GM12801 (cell line): ENCODE measurements around the gene GRK1.

Experiments
- CTCF ChIP-seq: IDR thresholded peaks from one replicate; pipeline ENCODE4 v1.5.1; 2011; ENCODE audit warnings: control low read depth; ENCODE audit not compliant: insufficient read length; ENCODE audit errors: extremely low read depth

GRK1 gene

GRCh38 chr13:113658836-113659235 is 8.2 kb upstream of the GRK1 start:
- no peak for TF ChIP-seq CTCF

- no peak for TF ChIP-seq CTCF
Observed at GRCh38 chr13:113659337-113659736, 7.7 kb upstream of the GRK1 start.

GRCh38 chr13:113660066-113660465 is 7.0 kb upstream of the GRK1 start:
- no peak for TF ChIP-seq CTCF

GRCh38 chr13:113661509-113661908 is 5.5 kb upstream of the GRK1 start:
- TF ChIP-seq CTCF = no peak

GRCh38 chr13:113663934-113664333 is 3.1 kb upstream of the GRK1 start:
- TF ChIP-seq CTCF = no peak

GRCh38 chr13:113664751-113665596 is 2.0 kb upstream of the GRK1 start:
- TF ChIP-seq CTCF = no peak

- no peak for TF ChIP-seq CTCF
Observed at GRCh38 chr13:113665597-113666328, 1.3 kb upstream of the GRK1 start.
